Spleen (tissue), 11 donors: Measurements from ENCODE around the gene LDB2. TPM values are rescaled to one million over a fixed set of nuclear protein-coding genes. Genes with fewer than 3 reads are reported as not detected.

Experiments used
- DNase-seq: peaks from one replicate; pipeline ENCODE4 v3.0.0-alpha.2; 2020
- H3K27ac ChIP-seq, 8 donors: fragments of 200-600 bp; sonication (generic) in 7 of 8; 1 replicate in 4 of 8; 2 replicates in 4 of 8; pipeline versions ENCODE4 v1.5.0 to v1.8.0; 2016 to 2021; ENCODE audit warnings: inconsistent platforms in 4 of 8, mild to moderate bottlenecking in 4 of 8, moderate library complexity in 1 of 8
- H3K27me3 ChIP-seq, 7 donors: fragments of 200-600 bp; sonication (generic) in 6 of 7; replicated peaks in 1 of 7; 1 replicate in 4 of 7; 2 replicates in 3 of 7; pipeline versions ENCODE4 v1.5.0 to v1.8.0; 2016 to 2021; ENCODE audit warnings: inconsistent platforms in 3 of 7, mild to moderate bottlenecking in 1 of 7
- H3K36me3 ChIP-seq, 6 donors: fragments of 200-600 bp; sonication (generic) in 5 of 6; 1 replicate in 4 of 6; 2 replicates in 2 of 6; pipeline versions ENCODE4 v1.5.0 to v1.8.0; 2016 to 2021; ENCODE audit warnings: inconsistent platforms in 2 of 6
- H3K4me1 ChIP-seq, 6 donors: fragments of 200-600 bp; sonication (generic) in 5 of 6; 1 replicate in 3 of 6; 2 replicates in 3 of 6; pipeline versions ENCODE4 v1.5.0 to v1.8.0; 2016 to 2021; ENCODE audit warnings: inconsistent platforms in 3 of 6
- H3K4me3 ChIP-seq, 8 donors: fragments of 200-600 bp; sonication (generic) in 7 of 8; 1 replicate in 4 of 8; 2 replicates in 4 of 8; pipeline versions ENCODE4 v1.5.0 to v1.8.0; 2016 to 2021; ENCODE audit warnings: inconsistent platforms in 4 of 8, mild to moderate bottlenecking in 4 of 8, moderate library complexity in 2 of 8
- H3K9me3 ChIP-seq, 8 donors: fragments of 200-600 bp; sonication (generic) in 7 of 8; 1 replicate in 4 of 8; 2 replicates in 4 of 8; pipeline versions ENCODE4 v1.5.0 to v1.8.0; 2016 to 2021; ENCODE audit warnings: inconsistent platforms in 4 of 8
- POLR2A ChIP-seq, 3 donors: fragments of 450-650 bp; IDR thresholded peaks; one replicate each; pipeline ENCODE4 v1.5.1; 2017; ENCODE audit warnings: antibody characterized with exemption in 3 of 3, mild to moderate bottlenecking in 1 of 3
- POLR2AphosphoS5 ChIP-seq, 3 donors: sonication (generic); formaldehyde crosslinking; IDR thresholded peaks; one replicate each; pipeline ENCODE4 v1.5.1; 2017; ENCODE audit warnings: antibody characterized with exemption in 3 of 3
- WGBS, 5 donors: extraction: QIAGEN DNeasy Blood & Tissue Kit in 3 of 5; methylation state at CpG; one replicate each; pipeline versions ENCODE4 v1.1.5 to v1.1.7; 2013 to 2018; 5-methylcytosine and 5-hydroxymethylcytosine counted together
- intact Hi-C: fragments of 100-400 bp; cut with DNase I; formaldehyde crosslinking; loops from one replicate; pipeline ENCODE4 v1.15.0; 2023; ENCODE audit warnings: low total_unique reads
- polyA plus RNA-seq, 3 donors: library from polyadenylated mRNA; stranded (reverse); fragments of 200-250 nt; gene quantifications; one replicate each; pipeline ENCODE4 v1.2.1, GENCODE V29; 2013
- total RNA-seq, 7 donors: library from RNA; depleted of rRNA in 3 of 7; stranded (reverse); fragments of >200 nt in 3 of 7; fragmentation: NEBNext Ultra II Directional in 4 of 7; extraction: Animal tissue kit (Norgen Biotek cat#: 25700) in 4 of 7; gene quantifications; one replicate each; pipeline versions ENCODE4 v1.1.0 to v1.2.1, GENCODE V29; 2016 to 2021
- TF ChIP-seq, protein P1 (sequence below), 11 experiments: fragments of 200-600 bp in 7 of 11; fragments of 450-650 bp in 4 of 11; sonication (generic) in 4 of 11; IDR thresholded peaks in 8 of 11; conservative IDR thresholded peaks in 3 of 11; 1 replicate in 7 of 11; 2 replicates in 4 of 11; pipeline versions ENCODE4 v1.4.0 to v1.8.0; 2016 to 2021; ENCODE audit warnings: antibody characterized with exemption in 11 of 11, inconsistent platforms in 4 of 11, mild to moderate bottlenecking in 1 of 11
- donor health status: healthy with polysubstance abuse.
- donor health status: DM: no; HTN: no; CAD: no; lungs with moderate emphysema.
- donor health status: DM: no; HTN: no; CAD: no.
- donor health status: Bipolar disorder and iron deficiency.
- donor health status: healthy.
- donor health status: DM: no; HTN: no; CAD: no.
- donor health status: DM: yes; HTN: yes; CAD: no.

LDB2 gene
- total and polyA plus RNA-seq, 10 donors: 24.1 to 257 (median 142) TPM

DNA sequence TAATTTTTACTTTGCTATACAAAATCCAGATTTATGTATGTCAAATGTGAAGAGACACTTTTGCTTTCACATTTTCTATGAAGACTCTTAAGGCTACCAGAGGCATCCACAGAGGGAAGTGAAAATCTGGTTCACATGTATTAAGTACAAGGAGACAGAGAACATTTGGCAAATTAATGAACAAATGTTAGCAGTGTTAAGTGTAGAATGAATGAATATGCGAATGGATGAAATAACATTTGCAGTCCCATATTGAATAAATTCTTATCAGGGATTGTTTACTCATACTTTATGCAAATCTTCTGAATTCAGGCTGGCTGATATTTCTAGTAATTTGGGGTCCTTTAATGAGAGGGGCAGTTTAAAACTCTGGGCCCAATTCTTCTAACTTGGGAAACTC, 159.9 kb downstream of the LDB2 start:
- no peak overlapping the region for H3K4me3 ChIP-seq
- no peak overlapping the region for H3K27ac ChIP-seq
- intact Hi-C loops: no loop called here
- WGBS, 5 donors: 80 to 96% (median 88%) methylated on average over 1 of the region's 1 CpG
- TF ChIP-seq, protein P1, sequence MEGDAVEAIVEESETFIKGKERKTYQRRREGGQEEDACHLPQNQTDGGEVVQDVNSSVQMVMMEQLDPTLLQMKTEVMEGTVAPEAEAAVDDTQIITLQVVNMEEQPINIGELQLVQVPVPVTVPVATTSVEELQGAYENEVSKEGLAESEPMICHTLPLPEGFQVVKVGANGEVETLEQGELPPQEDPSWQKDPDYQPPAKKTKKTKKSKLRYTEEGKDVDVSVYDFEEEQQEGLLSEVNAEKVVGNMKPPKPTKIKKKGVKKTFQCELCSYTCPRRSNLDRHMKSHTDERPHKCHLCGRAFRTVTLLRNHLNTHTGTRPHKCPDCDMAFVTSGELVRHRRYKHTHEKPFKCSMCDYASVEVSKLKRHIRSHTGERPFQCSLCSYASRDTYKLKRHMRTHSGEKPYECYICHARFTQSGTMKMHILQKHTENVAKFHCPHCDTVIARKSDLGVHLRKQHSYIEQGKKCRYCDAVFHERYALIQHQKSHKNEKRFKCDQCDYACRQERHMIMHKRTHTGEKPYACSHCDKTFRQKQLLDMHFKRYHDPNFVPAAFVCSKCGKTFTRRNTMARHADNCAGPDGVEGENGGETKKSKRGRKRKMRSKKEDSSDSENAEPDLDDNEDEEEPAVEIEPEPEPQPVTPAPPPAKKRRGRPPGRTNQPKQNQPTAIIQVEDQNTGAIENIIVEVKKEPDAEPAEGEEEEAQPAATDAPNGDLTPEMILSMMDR (IDR thresholded peaks at IDR 0.05 in 8 of 11, conservative IDR thresholded peaks at IDR 0.05 in 3 of 11): no peak
- TF ChIP-seq POLR2A (IDR thresholded peaks at IDR 0.05) (no peak), POLR2AphosphoS5 (IDR thresholded peaks at IDR 0.05) (no peak)
- H3K36me3 ChIP-seq: no peaks in the 10 kb centered on the region
- H3K4me1 ChIP-seq: no peaks in the 10 kb centered on the region
- peaks cover 0 to 20% (median 12%) of the 10 kb centered on the region in 8 donors for H3K9me3 ChIP-seq
- DNase-seq: no peak
- no peaks in the 10 kb centered on the region for H3K27me3 ChIP-seq

DNA sequence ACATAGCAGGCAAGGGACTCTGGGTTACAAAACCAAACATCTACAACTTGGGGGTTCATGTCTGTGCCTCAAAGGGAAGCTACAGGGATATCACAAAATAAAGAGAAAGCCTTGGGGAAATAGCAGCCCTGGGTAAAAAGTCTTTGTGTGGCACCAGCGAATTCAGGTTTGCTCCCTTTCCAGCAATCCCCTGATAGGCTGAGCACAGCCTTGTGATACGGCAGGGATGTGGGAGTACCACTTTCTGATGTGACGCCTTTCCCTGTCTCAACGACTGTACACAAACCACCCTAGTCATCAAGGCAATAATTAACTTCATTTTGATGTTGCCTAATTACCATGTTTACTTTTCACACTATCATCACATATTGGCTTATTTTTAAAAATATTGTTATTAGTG, 164.9 kb downstream of the LDB2 start:
- Histone ChIP-seq H3K27ac (no peak overlapping the region), H3K4me1 (no peaks in the 10 kb centered on the region), H3K4me3 (no peak overlapping the region), H3K36me3 (no peaks in the 10 kb centered on the region), H3K27me3 (no peaks in the 10 kb centered on the region), H3K9me3 (peaks cover 0 to 18% (median 12%) of the 10 kb centered on the region in 8 donors)
- no peak for DNase-seq
- intact Hi-C loops: no loop called here
- WGBS, 5 donors: 85 to 91% (median 87%) methylated on average over 4 of the region's 4 CpGs
- TF ChIP-seq POLR2AphosphoS5 (IDR thresholded peaks at IDR 0.05) (no peak), POLR2A (IDR thresholded peaks at IDR 0.05) (no peak)
- TF ChIP-seq, protein P1 (IDR thresholded peaks at IDR 0.05 in 8 of 11, conservative IDR thresholded peaks at IDR 0.05 in 3 of 11): no peak

DNA sequence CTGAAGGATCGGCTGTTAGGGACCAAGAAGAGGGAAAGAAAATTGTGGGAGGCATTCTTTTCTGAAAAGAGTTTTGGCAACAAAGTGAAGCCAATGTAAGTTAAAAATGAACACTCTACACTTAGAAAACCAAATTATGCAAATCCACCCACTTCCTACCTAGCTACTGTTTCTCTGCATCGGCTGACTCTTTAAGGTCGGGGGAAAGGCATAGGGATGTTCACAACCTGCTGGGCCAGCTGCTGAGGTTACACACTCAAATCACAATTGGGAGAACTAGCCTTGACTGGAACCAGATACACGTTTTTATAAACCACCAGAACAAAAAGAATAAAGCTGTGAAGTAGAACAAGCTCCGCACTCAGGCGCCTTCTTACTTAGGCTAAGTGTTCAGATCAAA, 165.7 kb downstream of the LDB2 start:
- TF ChIP-seq POLR2AphosphoS5 (IDR thresholded peaks at IDR 0.05) (no peak), POLR2A (IDR thresholded peaks at IDR 0.05) (no peak)
- TF ChIP-seq, protein P1 (IDR thresholded peaks at IDR 0.05 in 8 of 11, conservative IDR thresholded peaks at IDR 0.05 in 3 of 11): no peak
- peaks cover 0 to 10% (median 6%) of the 10 kb centered on the region in 8 donors for H3K9me3 ChIP-seq
- H3K27me3 ChIP-seq: no peaks in the 10 kb centered on the region
- no peaks in the 10 kb centered on the region for H3K4me1 ChIP-seq
- intact Hi-C loops: no loop called here
- 78 to 88% (median 84%) methylated on average over 6 of the region's 6 CpGs for WGBS, 5 donors
- no peak overlapping the region for H3K4me3 ChIP-seq
- no peak overlapping the region for H3K27ac ChIP-seq
- no peaks in the 10 kb centered on the region for H3K36me3 ChIP-seq
- DNase-seq: no peak

DNA sequence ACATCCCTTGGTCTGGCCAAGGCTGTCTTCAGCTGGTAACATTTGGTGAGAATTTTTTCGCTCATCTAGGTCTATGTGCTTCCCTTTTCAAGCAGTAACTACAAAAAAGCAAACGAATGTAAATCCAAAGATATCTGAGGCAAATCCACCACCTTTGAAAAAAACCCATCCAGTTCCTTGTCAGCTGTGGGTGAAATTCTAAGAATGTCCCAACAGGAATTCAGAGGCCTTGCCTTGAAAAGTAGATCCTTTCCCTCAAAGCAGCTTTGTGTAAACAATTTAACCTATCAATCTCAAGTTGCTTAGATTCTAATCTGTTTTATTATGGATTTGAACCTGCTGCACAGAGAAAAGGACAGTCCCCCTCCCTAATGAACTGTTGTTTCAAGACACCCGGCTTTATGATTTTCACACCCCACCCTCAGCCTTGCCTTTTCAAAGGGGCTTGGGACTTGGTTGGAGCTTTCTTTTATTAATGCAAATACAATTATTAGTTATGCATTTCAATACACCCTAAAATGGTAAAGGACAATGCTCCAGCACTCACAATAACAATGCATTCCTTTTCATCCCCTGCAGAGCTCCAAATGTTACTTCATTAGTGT, 166.6 kb downstream of the LDB2 start:
- intact Hi-C loops: no loop called here
- TF ChIP-seq, protein P1 (IDR thresholded peaks at IDR 0.05 in 8 of 11, conservative IDR thresholded peaks at IDR 0.05 in 3 of 11): no peak
- TF ChIP-seq POLR2AphosphoS5 (IDR thresholded peaks at IDR 0.05) (no peak), POLR2A (IDR thresholded peaks at IDR 0.05) (no peak)

More for the DNA sequence above, 166.6 kb downstream of the LDB2 start:
- Histone ChIP-seq H3K27me3 (no peaks in the 10 kb centered on the region), H3K4me3 (no peak overlapping the region), H3K27ac (no peak overlapping the region), H3K9me3 (peaks cover 0 to 6% (median 0%) of the 10 kb centered on the region in 8 donors), H3K36me3 (peaks cover 0 to 3% (median 0%) of the 10 kb centered on the region in 6 donors), H3K4me1 (no peaks in the 10 kb centered on the region)
- no peak for DNase-seq
- WGBS, 5 donors: 65 to 94% (median 86%) methylated on average over 3 of the region's 3 CpGs
